ENCODE measurements around the gene SKI. TPM values are rescaled to one million over a fixed set of nuclear protein-coding genes. Genes with fewer than 3 reads are reported as not detected.

Gene SKI
- polyA plus RNA-seq, 3 donors, result 0.20 to 6.6 (median 0.25) TPM

DNA sequence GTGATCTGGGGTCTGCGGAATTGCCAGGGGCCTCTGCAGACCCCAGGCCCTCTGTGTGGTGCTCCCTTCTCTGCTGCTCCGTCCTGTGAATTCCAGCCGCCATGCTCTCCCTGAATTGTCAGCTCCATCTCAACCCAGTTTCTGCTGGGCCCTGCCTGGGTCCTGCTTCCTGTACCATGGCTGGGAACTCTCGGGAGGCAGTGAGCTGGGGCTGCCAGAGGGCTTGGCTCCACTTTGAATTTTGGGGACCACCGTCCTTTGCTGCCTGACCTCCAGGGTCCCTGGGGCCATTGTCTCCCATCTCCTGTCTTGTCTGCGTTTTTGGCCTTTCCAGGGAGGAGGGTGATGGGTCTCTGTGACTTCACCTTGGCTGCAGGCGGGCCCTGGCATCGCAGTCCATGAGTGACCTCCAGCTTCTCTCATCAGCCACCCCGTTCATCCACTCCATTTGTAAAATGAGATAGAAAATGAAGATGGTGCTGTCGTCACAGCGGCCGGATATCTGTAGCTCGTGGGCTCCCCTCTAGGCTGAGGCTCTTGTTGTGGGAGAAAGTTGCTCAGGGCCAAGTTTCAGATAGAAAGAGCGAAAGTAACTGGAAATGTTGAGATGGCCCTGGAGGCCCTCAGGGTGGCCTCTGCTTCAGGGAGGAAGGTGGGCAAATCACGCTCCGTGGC is 38.3 kb downstream of the SKI start:
- H3K4me1 Mint-ChIP-seq, result peaks cover 25% of the 10 kb centered on the region

DNA sequence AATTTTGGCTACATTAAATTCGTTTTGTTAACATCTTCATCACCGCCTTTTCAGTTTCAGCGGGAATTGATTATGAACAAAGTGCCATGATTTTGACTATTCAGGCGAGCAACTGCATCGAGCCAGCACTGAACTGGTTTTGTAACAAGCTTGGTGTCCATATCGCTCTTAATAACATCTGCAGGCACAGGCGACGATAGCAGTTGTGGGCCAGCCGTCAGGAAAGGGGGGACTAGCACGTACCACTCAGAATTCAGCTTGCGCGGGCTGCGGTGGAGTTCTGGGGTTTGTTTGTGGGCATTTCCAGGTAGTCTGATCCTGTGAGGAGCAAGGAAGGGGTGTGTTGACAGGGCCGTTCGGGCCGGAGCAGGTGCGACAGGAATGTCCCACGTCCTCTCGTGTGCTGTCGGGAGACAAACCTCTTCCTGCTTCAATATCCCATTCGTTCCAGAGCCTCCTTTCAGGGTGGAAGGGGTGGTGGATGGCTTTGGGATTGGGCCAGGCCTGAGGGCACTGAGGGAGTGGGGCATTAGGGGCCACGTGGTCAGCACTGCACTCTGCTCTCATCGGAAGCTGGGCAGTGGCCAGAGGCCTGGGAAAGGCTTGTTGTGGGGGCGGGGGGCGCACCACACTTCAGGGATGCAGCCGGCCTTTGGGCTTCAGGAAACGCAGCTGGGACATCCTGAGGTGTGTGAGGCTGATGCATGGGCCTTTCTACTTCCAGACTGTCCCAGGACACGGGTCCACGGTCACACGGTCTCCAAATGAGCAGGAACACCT is 39.1 kb downstream of the SKI start:
- Mint-ChIP-seq H3K36me3 (peaks cover 11 to 12% of the 10 kb centered on the region in 2 donors), H3K27me3 (ENCODE audit: low read depth in 3 of 3) (no peaks in the 10 kb centered on the region), H3K27ac (no peak overlapping the region), H3K4me3 (no peak overlapping the region), H3K4me1 (peaks cover 25% of the 10 kb centered on the region), H3K9me3 (no peaks in the 10 kb centered on the region)
- 95% methylated on average over 21 of the region's 30 CpGs for WGBS (ENCODE audit: insufficient coverage)
- no peak for DNase-seq
- no peaks in the 10 kb centered on the region for H3K9me3 ChIP-seq (replicated peaks in 1 of 2; ENCODE audit: control insufficient read depth in 1 of 2, insufficient read depth in 1 of 2, low read length in 2 of 2)
- TF ChIP-seq, protein P1, sequence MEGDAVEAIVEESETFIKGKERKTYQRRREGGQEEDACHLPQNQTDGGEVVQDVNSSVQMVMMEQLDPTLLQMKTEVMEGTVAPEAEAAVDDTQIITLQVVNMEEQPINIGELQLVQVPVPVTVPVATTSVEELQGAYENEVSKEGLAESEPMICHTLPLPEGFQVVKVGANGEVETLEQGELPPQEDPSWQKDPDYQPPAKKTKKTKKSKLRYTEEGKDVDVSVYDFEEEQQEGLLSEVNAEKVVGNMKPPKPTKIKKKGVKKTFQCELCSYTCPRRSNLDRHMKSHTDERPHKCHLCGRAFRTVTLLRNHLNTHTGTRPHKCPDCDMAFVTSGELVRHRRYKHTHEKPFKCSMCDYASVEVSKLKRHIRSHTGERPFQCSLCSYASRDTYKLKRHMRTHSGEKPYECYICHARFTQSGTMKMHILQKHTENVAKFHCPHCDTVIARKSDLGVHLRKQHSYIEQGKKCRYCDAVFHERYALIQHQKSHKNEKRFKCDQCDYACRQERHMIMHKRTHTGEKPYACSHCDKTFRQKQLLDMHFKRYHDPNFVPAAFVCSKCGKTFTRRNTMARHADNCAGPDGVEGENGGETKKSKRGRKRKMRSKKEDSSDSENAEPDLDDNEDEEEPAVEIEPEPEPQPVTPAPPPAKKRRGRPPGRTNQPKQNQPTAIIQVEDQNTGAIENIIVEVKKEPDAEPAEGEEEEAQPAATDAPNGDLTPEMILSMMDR (IDR thresholded peaks at IDR 0.05), result no peak
- H3K4me2 ChIP-seq (replicated peaks; ENCODE audit: extremely low read depth, low read length, poor library complexity, severe bottlenecking), result no peak overlapping the region
- H3K27ac ChIP-seq (ENCODE audit: low read depth in 1 of 2, low read length in 2 of 2), result no peak overlapping the region
- H3K79me2 ChIP-seq (ENCODE audit: insufficient read depth, low read length), result peaks cover 97% of the 10 kb centered on the region
- H3K9ac ChIP-seq (ENCODE audit: insufficient read depth, low read length, poor library complexity, severe bottlenecking), result no peak overlapping the region
- H3K36me3 ChIP-seq (replicated peaks in 1 of 2; ENCODE audit: control insufficient read depth in 1 of 2, insufficient read depth in 2 of 2, low read length in 2 of 2), result no peaks in the 10 kb centered on the region
- peaks cover 4 to 11% of the 10 kb centered on the region in 2 donors for H3K4me1 ChIP-seq (ENCODE audit: control insufficient read depth in 1 of 2, insufficient read depth in 2 of 2, low read length in 2 of 2)
- H3K27me3 ChIP-seq (ENCODE audit: control insufficient read depth in 2 of 2, insufficient read depth in 2 of 2, low read length in 2 of 2), result no peaks in the 10 kb centered on the region
- peaks cover 100% of the 10 kb centered on the region for H4K20me1 ChIP-seq (ENCODE audit: insufficient read depth, low read length)
- no peak overlapping the region for H2AFZ ChIP-seq (ENCODE audit: insufficient read depth, low read depth, low read length, poor library complexity, severe bottlenecking)
- no peak overlapping the region for H3K4me3 ChIP-seq (replicated peaks in 1 of 3; ENCODE audit: low read depth in 2 of 3, low read length in 3 of 3)
- intact Hi-C loops (cut with micrococcal nuclease), result no loop called here

More for the DNA sequence above, 38.3 kb downstream of the SKI start:
- Histone ChIP-seq H2AFZ (ENCODE audit: insufficient read depth, low read depth, low read length, poor library complexity, severe bottlenecking) (no peak overlapping the region), H3K79me2 (ENCODE audit: insufficient read depth, low read length) (peaks cover 97% of the 10 kb centered on the region), H3K9ac (ENCODE audit: insufficient read depth, low read length, poor library complexity, severe bottlenecking) (no peak overlapping the region), H3K9me3 (replicated peaks in 1 of 2; ENCODE audit: control insufficient read depth in 1 of 2, insufficient read depth in 1 of 2, low read length in 2 of 2) (no peaks in the 10 kb centered on the region), H3K4me3 (replicated peaks in 1 of 3; ENCODE audit: low read depth in 2 of 3, low read length in 3 of 3) (no peak overlapping the region), H4K20me1 (ENCODE audit: insufficient read depth, low read length) (peaks cover 100% of the 10 kb centered on the region), H3K27me3 (ENCODE audit: control insufficient read depth in 2 of 2, insufficient read depth in 2 of 2, low read length in 2 of 2) (no peaks in the 10 kb centered on the region), H3K4me2 (replicated peaks; ENCODE audit: extremely low read depth, low read length, poor library complexity, severe bottlenecking) (no peak overlapping the region), H3K4me1 (ENCODE audit: control insufficient read depth in 1 of 2, insufficient read depth in 2 of 2, low read length in 2 of 2) (peaks cover 4 to 15% of the 10 kb centered on the region in 2 donors), H3K36me3 (replicated peaks in 1 of 2; ENCODE audit: control insufficient read depth in 1 of 2, insufficient read depth in 2 of 2, low read length in 2 of 2) (no peaks in the 10 kb centered on the region), H3K27ac (ENCODE audit: low read depth in 1 of 2, low read length in 2 of 2) (no peak overlapping the region)
- Mint-ChIP-seq H3K9me3 (peaks cover 0 to 3% (median 0%) of the 10 kb centered on the region in 7 donors), H3K27me3 (ENCODE audit: low read depth in 3 of 3) (no peaks in the 10 kb centered on the region), H3K27ac (no peak overlapping the region), H3K36me3 (peaks cover 13 to 15% of the 10 kb centered on the region in 2 donors), H3K4me3 (no peak overlapping the region)
- WGBS (ENCODE audit: insufficient coverage), result 90% methylated on average over 11 of the region's 16 CpGs
- DNase-seq, result no peak
- TF ChIP-seq, protein P1 (IDR thresholded peaks at IDR 0.05), result no peak
- intact Hi-C loops (cut with micrococcal nuclease), result loop anchor here in 1 of 2 donors (1.0 kb wide), 1 partner anchor 8 kb away; no protein-coding TSS in a partner anchor

Measured in CD14-positive monocyte (primary cell).